ENCODE measurements around the gene PIM1. TPM values are rescaled to one million over a fixed set of nuclear protein-coding genes. Genes with fewer than 3 reads are reported as not detected.

PIM1 gene
- total and polyA plus RNA-seq, 9 of the 15 experiments (the other 6 are each of a cell fraction or from before 2014, with no cell fraction given), result 19.0 to 789 (median 212) TPM

- no peak for TF ChIP-seq ZNF77 (CRISPR knock-in tag; IDR thresholded peaks at IDR 0.05)
- TF ChIP-seq HNRNPLL (IDR thresholded peaks at IDR 0.05; ENCODE audit: low read depth, low read length, poor library complexity, severe bottlenecking), result no peak
- TF ChIP-seq KDM1A (IDR thresholded peaks at IDR 0.05), result no peak
- TF ChIP-seq, protein P1, sequence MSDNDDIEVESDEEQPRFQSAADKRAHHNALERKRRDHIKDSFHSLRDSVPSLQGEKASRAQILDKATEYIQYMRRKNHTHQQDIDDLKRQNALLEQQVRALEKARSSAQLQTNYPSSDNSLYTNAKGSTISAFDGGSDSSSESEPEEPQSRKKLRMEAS (CRISPR knock-in tag; IDR thresholded peaks at IDR 0.05), result peak; percentile 36; the same call in 1 of the 2 replicates
- TF ChIP-seq ZBTB12 (CRISPR knock-in tag; IDR thresholded peaks at IDR 0.05), result no peak; the same call in 1 of the 2 replicates
- no peak for TF ChIP-seq ZNF717 (CRISPR knock-in tag; IDR thresholded peaks at IDR 0.05)
- TF ChIP-seq FOXA3 (CRISPR knock-in tag; conservative IDR thresholded peaks at IDR 0.05 in 1 of 2, IDR thresholded peaks at IDR 0.05 in 1 of 2), result no peak; a peak in 1 of 4 replicates
- TF ChIP-seq ZBTB5 (IDR thresholded peaks at IDR 0.05), result no peak
- TF ChIP-seq ZNF408 (CRISPR knock-in tag; IDR thresholded peaks at IDR 0.05; ENCODE audit: low read depth), result no peak
- TF ChIP-seq, protein P2, sequence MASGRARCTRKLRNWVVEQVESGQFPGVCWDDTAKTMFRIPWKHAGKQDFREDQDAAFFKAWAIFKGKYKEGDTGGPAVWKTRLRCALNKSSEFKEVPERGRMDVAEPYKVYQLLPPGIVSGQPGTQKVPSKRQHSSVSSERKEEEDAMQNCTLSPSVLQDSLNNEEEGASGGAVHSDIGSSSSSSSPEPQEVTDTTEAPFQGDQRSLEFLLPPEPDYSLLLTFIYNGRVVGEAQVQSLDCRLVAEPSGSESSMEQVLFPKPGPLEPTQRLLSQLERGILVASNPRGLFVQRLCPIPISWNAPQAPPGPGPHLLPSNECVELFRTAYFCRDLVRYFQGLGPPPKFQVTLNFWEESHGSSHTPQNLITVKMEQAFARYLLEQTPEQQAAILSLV (tag; IDR thresholded peaks at IDR 0.05), result no peak
- TF ChIP-seq, protein P3, sequence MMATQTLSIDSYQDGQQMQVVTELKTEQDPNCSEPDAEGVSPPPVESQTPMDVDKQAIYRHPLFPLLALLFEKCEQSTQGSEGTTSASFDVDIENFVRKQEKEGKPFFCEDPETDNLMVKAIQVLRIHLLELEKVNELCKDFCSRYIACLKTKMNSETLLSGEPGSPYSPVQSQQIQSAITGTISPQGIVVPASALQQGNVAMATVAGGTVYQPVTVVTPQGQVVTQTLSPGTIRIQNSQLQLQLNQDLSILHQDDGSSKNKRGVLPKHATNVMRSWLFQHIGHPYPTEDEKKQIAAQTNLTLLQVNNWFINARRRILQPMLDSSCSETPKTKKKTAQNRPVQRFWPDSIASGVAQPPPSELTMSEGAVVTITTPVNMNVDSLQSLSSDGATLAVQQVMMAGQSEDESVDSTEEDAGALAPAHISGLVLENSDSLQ (IDR thresholded peaks at IDR 0.05), result no peak
- TF ChIP-seq PHF21A (IDR thresholded peaks at IDR 0.05; ENCODE audit: borderline replicate concordance, low read depth), result no peak
- TF ChIP-seq DPF2 (IDR thresholded peaks at IDR 0.05), result peak; percentile 29; the same call in 1 of the 2 replicates
- TF ChIP-seq, protein P4, sequence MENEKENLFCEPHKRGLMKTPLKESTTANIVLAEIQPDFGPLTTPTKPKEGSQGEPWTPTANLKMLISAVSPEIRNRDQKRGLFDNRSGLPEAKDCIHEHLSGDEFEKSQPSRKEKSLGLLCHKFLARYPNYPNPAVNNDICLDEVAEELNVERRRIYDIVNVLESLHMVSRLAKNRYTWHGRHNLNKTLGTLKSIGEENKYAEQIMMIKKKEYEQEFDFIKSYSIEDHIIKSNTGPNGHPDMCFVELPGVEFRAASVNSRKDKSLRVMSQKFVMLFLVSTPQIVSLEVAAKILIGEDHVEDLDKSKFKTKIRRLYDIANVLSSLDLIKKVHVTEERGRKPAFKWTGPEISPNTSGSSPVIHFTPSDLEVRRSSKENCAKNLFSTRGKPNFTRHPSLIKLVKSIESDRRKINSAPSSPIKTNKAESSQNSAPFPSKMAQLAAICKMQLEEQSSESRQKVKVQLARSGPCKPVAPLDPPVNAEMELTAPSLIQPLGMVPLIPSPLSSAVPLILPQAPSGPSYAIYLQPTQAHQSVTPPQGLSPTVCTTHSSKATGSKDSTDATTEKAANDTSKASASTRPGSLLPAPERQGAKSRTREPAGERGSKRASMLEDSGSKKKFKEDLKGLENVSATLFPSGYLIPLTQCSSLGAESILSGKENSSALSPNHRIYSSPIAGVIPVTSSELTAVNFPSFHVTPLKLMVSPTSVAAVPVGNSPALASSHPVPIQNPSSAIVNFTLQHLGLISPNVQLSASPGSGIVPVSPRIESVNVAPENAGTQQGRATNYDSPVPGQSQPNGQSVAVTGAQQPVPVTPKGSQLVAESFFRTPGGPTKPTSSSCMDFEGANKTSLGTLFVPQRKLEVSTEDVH (IDR thresholded peaks at IDR 0.05; ENCODE audit: low read depth, partially characterized antibody), result no peak
- no peak for TF ChIP-seq IRF2 (CRISPR knock-in tag; IDR thresholded peaks at IDR 0.05)
- no peak for TF ChIP-seq SIN3A (IDR thresholded peaks at IDR 0.05; ENCODE audit: borderline replicate concordance in 2 of 2, control insufficient read depth in 1 of 2, low read depth in 2 of 2, low read length in 2 of 2)
- no peak for TF ChIP-seq KLF6 (CRISPR knock-in tag; IDR thresholded peaks at IDR 0.05; ENCODE audit: borderline replicate concordance)
These were observed 35.4 kb downstream of the PIM1 start (continued) for GRCh38 chr6:37205175-37205996.
